ENCODE results near the gene C6orf89.

DNA sequence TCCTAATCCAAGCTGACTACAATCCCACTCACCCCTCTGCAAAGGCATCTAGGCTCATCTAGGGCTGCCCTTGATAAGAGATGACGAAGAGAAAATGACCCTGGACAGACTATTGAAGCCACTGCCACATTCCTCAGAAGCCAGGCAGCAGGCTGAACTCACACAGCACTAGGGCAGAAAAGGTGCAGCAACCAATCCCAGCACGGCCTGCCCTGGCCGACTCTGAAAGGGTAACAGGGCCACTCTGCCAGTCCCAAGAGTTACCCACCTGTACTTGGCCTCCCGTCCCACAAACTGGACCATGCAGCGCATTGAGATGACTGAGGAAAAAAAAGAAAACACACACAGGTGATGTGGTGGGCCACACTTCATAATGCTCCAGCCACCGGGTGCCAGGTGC is 91.2 kb downstream of the C6orf89 start:
- no peak for TF ChIP-seq EZH2 (IDR thresholded peaks at IDR 0.05; ENCODE audit: borderline replicate concordance, low read depth, low read length, poor library complexity, severe bottlenecking)
- TF ChIP-seq, protein P1, sequence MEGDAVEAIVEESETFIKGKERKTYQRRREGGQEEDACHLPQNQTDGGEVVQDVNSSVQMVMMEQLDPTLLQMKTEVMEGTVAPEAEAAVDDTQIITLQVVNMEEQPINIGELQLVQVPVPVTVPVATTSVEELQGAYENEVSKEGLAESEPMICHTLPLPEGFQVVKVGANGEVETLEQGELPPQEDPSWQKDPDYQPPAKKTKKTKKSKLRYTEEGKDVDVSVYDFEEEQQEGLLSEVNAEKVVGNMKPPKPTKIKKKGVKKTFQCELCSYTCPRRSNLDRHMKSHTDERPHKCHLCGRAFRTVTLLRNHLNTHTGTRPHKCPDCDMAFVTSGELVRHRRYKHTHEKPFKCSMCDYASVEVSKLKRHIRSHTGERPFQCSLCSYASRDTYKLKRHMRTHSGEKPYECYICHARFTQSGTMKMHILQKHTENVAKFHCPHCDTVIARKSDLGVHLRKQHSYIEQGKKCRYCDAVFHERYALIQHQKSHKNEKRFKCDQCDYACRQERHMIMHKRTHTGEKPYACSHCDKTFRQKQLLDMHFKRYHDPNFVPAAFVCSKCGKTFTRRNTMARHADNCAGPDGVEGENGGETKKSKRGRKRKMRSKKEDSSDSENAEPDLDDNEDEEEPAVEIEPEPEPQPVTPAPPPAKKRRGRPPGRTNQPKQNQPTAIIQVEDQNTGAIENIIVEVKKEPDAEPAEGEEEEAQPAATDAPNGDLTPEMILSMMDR (conservative IDR thresholded peaks at IDR 0.05; ENCODE audit: low read depth, low read length), result no peak
